DMS53 treated with DMSO at 0.1 percent for 48 hours (cell line): ENCODE measurements around the gene DGCR2.
"Not testable (repeated sequence)": the region's sequence is repeated elsewhere in the genome, so short reads cannot be mapped to it uniquely, and the experiment has no call there.

Experiments used
- DNase-seq: peaks from one replicate; lab custom pipeline; 2025; ENCODE audit not compliant: unreplicated experiment; lab: John Stamatoyannopoulos, UW

The DGCR2 gene

DNA sequence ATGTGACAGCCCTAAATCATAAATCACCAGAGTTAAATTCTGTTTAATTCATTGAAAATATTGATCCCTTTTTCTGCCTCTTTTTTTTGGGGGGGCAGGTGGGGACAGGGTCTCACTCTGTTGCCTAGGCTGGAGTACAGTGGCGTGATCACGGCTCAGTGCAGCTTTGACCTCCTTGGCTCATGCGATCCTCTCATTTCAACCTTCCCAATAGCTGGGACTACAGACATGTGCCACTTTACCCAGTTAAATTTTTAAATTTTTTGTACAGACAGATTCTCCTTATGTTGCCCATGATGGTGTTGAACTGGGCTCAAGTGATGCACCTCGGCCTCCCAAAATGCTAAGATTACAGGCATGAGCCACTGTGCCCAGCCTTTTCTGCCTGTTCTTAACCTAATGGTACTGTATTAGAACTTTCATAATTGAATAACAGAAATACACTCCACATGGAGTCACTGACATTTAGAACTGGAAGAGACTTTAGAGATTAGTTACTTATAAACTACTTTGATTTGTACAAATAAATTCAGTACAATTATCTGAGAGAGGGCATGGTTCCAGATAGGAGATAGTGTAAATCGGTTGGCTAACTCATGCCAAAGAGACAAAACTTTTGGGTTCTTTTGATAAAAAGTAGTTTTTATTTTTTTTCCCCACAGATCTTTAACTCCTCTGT lies 109.8 kb downstream of the DGCR2 start:
- DNase-seq = no peak

DNA sequence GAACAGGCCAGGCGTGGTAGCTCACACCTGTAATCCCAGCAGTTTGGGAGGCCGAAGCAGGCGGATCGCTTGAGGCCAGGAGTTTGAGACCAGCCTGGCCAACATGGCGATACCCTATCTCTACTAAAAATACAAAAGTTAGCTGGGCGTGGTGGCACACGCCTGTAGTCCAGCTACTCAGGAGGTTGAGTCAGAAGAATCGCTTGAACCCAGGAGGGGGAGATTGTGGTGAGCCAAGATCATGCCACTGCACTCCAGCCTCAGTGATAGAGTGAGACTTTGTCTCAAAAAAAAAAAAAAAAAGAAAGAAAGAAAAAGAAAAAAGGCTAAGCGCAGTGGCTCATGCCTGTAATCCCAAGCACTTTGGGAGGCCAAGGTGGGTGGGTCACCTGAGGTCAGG lies 110.6 kb downstream of the DGCR2 start:
- DNase-seq = not testable (repeated sequence)

DNA sequence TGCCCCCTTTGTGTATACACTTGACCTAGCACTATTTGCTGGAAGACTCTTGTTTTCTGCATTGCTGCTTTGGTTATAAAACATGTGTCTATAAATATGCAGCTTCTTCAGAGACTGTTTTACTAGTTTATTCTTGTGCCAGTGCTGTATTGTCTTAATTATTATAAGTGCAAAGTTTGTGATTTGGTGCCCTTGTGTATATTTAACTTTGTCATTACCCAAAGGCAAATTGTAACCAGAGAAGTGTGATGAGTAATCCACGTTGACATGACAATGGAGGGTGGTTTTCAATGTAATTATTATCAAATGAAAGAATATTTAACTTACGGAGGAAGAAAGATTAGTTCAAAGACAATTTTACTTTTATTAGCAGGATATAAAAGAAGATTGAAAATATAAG lies 111.1 kb downstream of the DGCR2 start:
- no peak for DNase-seq

DNA sequence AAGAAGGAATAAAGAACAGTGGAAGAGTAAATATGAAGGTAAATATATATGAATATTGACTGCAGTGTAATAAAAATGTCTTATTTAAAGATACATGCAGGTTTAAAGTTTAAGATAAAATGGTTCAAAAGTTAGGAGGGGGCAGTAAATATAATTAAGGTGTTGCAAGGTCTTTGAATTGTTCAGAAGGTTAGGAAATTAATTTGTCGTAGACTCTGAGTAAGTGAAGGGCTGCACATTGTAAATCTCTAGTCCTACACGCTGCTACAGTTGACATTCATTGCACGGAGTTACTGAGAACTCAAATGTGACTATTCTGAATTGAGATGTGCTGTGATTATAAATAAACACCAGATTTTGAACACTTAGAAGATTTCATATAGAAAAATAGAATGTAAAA lies 116.3 kb downstream of the DGCR2 start:
- DNase-seq = no peak

DNA sequence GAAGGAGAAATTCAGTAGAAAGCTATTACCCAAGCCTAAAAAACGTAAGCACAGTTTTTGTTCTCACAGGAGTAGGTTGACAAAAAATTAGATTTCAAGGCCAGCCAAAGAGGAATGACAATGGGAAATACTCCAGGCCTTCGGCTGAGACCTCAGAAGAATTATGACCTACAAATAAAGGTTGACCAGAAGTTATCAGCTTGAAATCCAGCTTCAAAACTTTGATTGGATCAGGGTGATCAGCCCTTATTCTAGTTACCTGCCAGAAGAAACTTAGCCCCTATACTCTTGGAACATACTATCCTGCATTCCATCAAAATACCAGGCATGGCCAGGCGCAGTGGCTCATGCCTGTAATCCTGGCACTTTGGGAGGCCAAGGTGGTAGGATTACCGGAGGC lies 117.7 kb downstream of the DGCR2 start:
- no peak for DNase-seq

DNA sequence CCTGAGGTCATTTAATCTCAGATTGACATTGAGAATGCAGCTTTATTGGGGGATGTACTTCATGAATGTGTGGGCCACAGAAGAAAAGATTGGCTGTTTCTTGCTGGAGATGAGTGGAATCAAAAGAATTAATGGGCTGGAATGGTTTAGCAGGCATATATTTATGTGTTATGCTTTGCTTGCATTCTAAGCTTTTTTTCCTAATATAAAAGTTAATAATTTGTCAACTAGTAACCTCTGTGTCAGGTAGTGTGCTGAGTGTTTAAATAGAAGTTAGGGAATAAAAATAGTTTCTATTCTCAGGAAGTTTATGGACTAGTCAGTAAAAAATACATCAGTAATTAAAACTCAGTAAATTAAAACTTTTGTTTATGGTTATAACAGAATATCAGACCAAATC lies 118.7 kb downstream of the DGCR2 start:
- DNase-seq = no peak

DNA sequence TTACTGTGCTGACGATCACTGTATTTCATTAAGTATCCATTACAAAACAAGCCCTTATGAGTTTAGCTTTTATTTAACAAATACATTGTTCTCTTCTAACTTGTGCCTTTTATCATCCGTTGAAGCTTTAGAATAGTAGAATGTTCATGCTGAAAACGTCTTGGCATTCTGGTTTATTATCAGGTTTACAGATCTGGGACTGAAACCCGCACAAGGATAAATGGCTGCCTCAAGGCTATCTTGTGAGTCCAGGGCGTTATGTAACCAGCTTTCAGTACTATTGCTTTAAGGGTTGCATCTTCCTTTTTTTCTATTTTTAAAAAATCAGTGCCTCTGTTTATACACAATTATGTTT lies 119.6 kb downstream of the DGCR2 start:
- no peak for DNase-seq

DNA sequence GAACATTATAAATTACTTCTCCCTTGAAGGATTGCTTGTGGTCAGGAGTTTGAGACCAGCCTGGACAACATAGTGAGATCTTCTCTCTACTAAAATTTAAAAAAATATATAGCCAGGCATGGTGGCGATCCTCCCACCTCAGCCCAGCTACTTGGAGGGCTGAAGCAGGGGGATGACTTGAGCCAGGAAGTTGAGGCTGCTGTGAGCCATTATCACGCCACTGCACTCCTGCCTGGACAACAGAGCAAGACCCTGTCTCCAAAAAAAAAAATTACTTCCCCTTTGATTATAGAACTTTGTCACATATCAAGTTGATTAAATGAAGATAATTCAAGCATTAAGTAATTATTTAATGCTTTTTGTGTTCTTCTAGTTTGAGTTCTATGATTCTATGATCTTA lies 121.0 kb downstream of the DGCR2 start:
- no peak for DNase-seq

DNA sequence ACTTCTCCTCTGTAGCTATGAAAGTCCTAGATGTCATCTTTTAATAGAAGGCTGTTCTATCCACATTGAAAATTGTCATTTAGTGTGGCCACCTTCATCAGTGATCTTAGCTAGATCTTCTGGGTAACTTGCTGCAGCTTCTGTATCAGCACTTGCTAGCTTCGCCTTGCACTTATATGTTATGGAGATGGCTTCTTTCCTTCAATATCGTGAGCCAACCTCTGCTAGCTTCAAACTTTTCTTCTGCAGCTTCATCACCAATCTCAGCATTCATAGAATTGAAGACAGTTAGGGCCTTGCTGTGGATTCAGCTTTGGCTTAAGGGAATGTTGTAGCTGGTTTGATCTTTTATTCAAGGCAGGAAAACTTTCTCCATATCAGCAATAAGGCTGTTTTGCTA lies 122.1 kb downstream of the DGCR2 start:
- not testable (repeated sequence) for DNase-seq

DNA sequence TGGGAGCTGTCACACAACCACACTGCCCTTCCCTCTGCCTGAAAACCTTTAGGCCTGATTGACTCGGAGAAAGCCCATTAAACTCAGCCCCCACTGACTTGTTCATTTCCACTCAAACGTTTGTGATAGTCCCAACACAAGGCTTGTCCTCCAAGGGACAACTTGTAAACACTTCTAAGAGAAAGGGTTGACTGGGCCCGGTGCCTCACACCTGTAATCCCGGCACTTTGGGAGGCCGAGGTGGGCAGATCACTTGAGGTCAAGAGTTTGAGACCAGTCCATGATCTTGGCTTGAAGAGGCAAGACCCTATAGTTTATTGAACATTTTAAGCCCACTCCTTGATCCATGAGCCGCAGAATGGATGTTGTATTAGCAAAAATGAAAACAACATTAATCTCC lies 122.8 kb downstream of the DGCR2 start:
- DNase-seq = no peak

DNA sequence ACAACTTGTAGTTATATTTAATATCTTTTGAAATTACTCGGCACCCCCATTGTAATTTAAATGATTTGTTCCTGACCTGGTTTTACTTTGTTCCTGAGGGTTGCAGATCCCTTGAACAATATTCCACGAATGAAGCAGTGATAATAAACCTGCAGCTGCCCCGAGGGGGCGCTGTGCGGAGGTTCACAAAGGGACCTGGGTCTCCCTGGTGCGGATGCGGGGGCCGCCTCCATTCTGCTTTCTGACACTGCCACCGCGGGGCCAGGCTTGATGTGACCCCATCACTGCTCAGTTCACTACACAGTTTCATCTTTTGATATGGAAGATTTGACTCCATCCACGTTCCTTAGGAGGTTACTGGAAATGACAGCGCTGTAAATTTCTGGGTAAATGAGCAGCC lies 123.2 kb downstream of the DGCR2 start:
- no peak for DNase-seq

DNA sequence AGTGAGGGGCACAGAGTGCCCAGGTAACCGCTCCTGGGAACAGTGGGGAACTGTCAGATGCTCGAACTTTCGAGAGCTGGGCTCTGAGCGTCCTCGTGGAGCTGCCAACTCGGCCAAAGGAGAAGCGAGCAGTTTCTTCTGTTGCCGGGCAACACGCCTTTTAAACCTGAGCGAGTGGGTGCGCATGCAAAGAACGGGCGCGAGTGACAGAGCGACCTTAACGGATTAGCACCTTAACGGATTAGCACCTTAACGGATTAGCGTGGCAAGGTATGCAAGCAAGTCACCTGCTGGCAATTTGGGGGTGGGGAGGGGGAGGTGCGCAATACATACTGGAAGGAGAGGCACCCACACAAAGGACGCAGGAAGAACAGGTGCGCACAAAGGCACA lies 124.3 kb downstream of the DGCR2 start:
- DNase-seq = no peak

DNA sequence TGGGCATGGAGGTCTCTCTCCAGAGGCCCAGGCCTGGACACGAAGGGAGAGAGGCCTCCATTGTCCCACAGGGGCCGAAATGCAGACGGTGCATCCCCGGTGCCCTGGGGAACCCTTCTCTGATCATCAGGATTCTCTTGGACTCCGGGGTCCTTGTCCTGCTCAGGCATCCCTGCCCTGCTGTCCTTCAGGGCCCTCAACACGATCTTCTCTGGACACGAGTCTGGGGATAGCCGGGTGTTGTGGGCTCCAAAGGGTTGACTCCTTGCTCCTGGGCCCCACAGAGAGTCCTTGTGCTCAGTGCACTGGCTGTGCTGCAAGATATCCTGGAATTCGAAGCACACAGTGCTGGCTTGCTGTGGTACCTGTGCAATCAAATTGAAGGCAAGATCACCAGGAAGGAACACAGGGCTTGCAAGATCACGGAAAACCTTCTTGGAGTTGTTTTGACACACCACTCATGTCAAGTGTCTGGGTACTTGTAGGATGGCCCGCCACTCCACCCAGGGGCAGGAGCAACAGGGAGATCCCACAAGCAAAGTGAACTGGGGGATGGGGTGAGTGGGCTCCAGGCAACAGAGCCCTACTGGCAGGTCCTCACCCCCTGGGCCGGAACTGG lies 124.8 kb downstream of the DGCR2 start:
- DNase-seq = no peak

DNA sequence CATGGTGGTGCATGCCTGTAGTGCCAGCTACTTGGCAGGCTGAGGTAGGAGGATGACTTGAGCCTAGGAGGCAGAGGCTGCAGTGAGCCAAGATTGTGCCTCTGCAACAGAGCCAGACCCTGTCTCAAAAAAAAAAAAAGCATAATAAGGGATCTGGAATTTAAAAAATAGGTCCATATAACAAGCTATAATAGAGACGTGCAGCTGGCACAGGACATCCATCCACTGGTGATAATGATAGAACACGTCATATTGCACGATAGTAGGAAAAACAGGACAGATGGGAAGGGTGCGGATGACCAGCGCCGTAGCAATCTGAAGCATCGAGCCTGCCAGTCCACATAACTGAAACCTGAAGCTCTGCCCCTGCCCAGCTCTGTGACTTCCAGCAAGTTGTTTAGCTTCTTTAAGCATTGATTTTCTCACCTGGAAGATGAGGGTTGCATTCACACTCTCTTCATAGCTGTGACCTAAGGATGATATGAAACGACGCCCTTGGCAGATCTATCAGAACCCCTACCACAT lies 125.8 kb downstream of the DGCR2 start:
- DNase-seq = no peak

DNA sequence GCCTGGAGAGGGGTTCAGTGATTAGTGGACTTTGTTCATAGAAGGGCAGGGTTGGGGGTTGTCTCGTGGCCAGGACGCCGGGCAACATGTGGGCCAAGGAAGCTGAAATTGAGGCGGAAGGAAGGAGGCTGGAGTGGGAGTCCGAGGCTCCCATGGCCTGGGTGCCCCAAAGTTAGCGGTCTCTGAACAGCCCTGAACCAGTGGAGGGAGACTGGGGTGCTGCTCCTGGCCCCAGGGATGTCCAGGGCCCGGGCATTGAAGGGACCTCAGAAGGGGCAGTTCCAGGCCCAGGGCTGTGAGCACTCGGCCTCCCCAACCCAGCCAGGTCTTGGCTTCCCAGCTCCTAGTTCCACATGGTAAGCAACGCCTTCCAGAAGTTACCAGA lies 126.9 kb downstream of the DGCR2 start:
- no peak for DNase-seq

DNA sequence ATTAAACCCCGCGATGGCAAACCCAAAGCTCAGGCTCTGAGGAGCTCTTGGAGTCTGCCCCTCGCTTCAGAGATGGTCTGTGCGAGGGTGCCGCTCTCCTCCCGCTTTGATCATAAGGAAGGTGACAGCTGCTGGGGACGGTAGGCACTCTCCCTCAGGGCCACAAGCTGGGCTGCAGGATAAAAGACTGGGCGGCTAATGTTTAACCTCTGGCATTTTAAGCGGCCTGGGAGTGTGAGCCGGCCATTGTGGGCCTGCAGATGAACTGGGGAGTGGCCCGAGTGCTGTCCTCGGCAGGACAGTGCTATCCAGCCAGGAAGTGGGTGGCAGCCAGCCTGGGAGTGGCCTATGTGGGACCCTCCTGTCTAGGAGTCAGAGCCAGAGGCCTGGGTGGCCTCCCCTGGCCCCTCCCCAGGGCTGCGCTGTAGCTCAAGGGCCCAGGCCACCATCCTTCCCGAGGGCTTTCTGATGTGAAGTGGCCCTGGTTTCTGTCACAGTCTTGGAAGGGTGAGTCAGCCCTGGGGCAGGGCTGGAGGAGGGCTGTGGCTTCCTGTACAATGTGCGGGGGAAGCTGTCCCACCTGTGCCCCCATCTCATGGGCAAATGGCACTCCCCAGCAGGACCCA lies 127.4 kb downstream of the DGCR2 start:
- DNase-seq = no peak

DNA sequence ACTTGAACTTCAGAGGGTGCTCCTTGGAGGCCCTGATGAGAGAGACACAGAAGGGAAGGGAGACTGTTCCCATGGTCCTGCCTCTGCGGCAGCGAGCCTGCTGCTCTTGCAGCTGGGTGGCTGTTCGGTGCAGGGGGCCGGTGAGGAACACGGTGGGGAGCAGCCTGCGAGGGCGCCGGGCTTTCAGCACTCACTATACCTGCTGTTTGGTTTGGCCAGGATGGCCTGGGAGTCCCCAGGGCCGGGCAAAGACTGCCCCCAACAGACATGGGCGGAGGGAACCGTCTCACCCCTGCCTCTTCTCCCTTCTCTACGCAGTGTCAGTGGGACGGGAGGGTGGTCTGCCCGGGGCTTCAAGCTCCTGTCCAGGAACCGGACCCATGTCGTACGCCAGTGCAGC lies 128.2 kb downstream of the DGCR2 start:
- DNase-seq = no peak

DNA sequence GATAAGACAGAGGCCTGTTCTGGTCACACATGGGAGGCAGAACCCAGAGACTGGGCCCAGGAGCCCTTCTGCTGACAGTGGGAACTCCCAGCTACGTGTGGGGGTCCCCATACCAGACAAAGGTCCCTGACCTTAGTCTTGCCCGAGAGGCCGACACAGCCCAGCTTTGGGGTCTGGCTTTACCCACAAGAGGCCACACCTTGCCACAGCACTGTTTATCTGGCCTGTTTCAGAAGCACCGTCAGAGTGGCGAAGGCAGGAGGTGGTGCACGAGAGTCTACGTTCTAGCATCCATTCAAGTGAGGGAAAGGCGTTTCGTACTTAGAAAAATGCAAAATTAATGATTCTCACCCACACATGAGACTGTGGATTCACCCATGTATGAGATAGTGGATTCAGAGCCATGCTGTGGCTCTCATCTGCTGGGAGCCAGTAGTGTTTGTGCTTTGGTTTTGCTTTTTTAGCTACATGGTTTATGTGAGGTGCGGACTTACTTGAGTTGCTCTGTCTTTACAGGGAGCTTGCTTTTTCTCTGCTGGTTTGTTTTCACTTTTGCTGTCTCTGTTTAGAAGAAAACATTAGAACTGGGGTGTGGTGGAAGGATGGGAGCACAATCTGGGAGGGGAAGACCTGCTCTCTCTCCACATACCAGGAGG lies 129.5 kb downstream of the DGCR2 start:
- DNase-seq = no peak

DNA sequence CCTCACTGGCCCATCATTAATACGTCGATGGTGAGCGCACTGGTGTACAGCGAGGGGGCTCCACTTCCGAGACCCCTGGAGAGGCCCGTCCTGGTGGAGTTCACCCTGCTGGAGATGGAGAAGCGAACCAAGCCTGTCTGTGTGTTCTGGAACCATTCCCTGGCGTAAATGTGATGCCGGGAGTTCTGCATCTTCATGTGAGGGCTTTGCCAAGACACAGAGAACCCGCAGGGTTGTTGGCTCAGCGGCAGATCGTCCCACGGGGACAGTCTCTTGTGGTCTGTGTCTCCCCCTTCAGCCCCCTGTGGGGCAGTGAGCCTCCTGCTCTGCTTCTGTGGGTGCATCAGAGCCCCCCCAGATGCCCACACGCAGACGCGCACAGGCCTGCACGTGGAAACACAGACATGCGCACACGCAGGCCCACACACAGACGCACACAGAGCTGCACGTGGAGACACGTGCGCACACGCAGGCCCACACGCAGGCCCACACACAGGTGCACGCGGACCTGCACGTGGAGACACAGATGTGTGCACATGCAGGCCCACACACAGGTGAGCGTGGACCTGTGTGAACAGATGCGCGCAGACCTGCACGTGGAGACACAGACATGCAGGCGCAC lies 130.3 kb downstream of the DGCR2 start:
- no peak for DNase-seq

DNA sequence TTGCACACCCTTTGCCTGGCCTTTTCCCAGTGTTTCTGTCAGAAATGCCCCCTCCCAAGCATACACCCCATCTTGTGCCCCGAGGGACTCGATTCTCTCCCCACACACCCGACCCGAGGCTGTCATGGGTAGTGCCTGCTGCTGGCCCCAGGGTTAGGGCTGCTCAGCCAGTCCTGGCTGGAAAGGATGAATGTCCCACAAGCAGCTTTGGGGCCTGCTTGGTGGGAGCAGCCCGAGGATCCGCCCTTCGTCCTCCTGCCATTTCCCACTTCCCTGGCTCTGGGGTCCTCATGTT lies 131.1 kb downstream of the DGCR2 start:
- DNase-seq = no peak

DNA sequence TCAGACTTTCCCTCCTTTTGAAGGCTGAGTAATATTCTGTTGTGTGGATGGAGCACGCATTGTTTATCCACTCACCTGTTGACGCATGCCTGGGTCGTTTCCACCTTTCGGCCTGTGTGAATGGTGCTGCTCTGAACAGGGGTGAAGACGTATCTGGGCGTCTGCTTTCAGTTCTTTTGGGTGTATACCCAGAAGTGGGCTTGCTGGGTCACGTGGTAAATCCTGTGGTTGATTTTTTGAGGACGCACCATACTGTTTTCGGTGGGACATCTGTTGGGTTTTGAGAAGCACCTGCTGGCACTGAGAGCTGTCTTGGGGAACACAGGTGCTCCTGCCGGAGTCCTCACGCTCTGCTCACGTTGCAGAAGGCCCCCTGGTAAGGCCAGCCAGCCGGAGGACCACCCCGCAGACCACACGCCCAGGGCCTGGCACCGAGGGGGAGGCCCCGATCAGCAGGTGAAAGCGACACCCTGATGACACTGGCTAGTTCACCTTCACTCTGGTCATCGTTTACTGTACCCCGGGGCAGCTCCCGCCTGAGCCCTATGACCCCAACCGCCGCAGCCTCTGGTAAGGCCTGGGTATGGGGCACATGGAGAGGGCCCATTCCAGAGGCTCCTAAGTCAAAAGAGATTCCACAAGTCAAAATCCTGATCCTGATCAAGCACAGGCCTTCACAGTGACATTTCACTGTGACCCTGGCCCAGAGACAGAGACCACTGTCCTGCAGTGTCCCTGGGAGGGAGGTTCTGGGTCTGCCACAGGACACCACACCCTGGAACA lies 131.7 kb downstream of the DGCR2 start:
- no peak for DNase-seq
